SK-N-SH (cell line): ENCODE data around the gene ZFAND2A. TPM values are rescaled to one million over a fixed set of nuclear protein-coding genes. Genes with fewer than 3 reads are reported as not detected.
"Not testable (repeated sequence)": the region's sequence is repeated elsewhere in the genome, so short reads cannot be mapped to it uniquely, and the experiment has no call there.

Experiments used
- CTCF ChIA-PET: fragments of 300-600, 350-600 bp; formaldehyde crosslinking; extraction: SDS; loops from one replicate; lab custom pipeline; 2021; lab: Yijun Ruan, JAX
- POLR2A ChIA-PET: fragments of 350-600 bp; sonication (Branson Sonifier 250); formaldehyde crosslinking; extraction: SDS; loops from one replicate; lab custom pipeline; 2020; ENCODE audit warnings: antibody characterized with exemption, inconsistent platforms; lab: Yijun Ruan, JAX
- DNase-seq: peaks from one replicate; pipeline ENCODE4 v3.0.0; 2012
- H2AFZ ChIP-seq: fragments of 200-600 bp; sonication (generic); 2 replicates; pipeline ENCODE4 v1.8.1; 2016; ENCODE audit warnings: antibody characterized with exemption, mild to moderate bottlenecking, low read depth
- H3F3A ChIP-seq: fragments of 200-600 bp; sonication (generic); replicated peaks from 2 replicates; pipeline ENCODE3; 2016; ENCODE audit warnings: antibody characterized with exemption, mild to moderate bottlenecking; ENCODE audit not compliant: insufficient read depth
- H3K27ac ChIP-seq, 2 experiments: fragments of 200-500 bp in 1 of 2; fragments of 200-600 bp in 1 of 2; sonication (Bioruptor generic) in 1 of 2; sonication (generic), shearing (Covaris generic) in 1 of 2; 2 replicates each; pipeline versions ENCODE4 v1.5.1 to v1.6.1; 2014 to 2016; ENCODE audit warnings: low read depth in 2 of 2, inconsistent platforms in 1 of 2, low read length in 1 of 2, mild to moderate bottlenecking in 1 of 2, mixed read lengths in 1 of 2
- H3K27me3 ChIP-seq: fragments of 200-600 bp; sonication (generic), shearing (Covaris generic); 2 replicates; pipeline ENCODE4 v1.6.1; 2016; ENCODE audit warnings: mixed run types; ENCODE audit not compliant: insufficient read depth
- H3K36me3 ChIP-seq, 2 experiments: fragments of 200-500 bp in 1 of 2; fragments of 200-600 bp in 1 of 2; sonication (Bioruptor generic) in 1 of 2; sonication (generic) in 1 of 2; replicated peaks in 1 of 2; 2 replicates each; pipeline versions ENCODE3 to v1.5.1; 2014 to 2016; ENCODE audit warnings: low read length in 1 of 2, mild to moderate bottlenecking in 1 of 2; ENCODE audit not compliant: insufficient read depth in 2 of 2, control insufficient read depth in 1 of 2
- H3K4me1 ChIP-seq, 2 experiments: fragments of 200-500 bp in 1 of 2; fragments of 200-600 bp in 1 of 2; sonication (Bioruptor generic) in 1 of 2; sonication (generic), shearing (Covaris generic) in 1 of 2; 2 replicates each; pipeline versions ENCODE4 v1.5.1 to v1.6.1; 2014 to 2016; ENCODE audit warnings: low read depth in 1 of 2, low read length in 1 of 2, mixed run types in 1 of 2; ENCODE audit not compliant: insufficient read depth in 2 of 2, control insufficient read depth in 1 of 2
- H3K4me2 ChIP-seq: fragments of 200-600 bp; sonication (generic), shearing (Covaris generic); 2 replicates; pipeline ENCODE4 v1.6.1; 2017; ENCODE audit warnings: mixed run types
- H3K4me3 ChIP-seq, 2 experiments: fragments of 200-500 bp in 1 of 2; fragments of 200-600 bp in 1 of 2; sonication (Bioruptor generic) in 1 of 2; sonication (generic), shearing (Covaris generic) in 1 of 2; 2 replicates each; pipeline versions ENCODE4 v1.5.1 to v1.8.1; 2014 to 2016; ENCODE audit warnings: low read depth in 2 of 2, inconsistent platforms in 1 of 2, low read length in 1 of 2, mild to moderate bottlenecking in 1 of 2, mixed read lengths in 1 of 2, moderate library complexity in 1 of 2
- H3K79me2 ChIP-seq: fragments of 200-600 bp; sonication (generic); 2 replicates; pipeline ENCODE4 v1.8.1; 2017; ENCODE audit warnings: mild to moderate bottlenecking; ENCODE audit not compliant: insufficient read depth
- H3K9ac ChIP-seq: fragments of 200-600 bp; sonication (generic); 2 replicates; pipeline ENCODE4 v1.6.1; 2017; ENCODE audit warnings: mixed run types
- H3K9me2 ChIP-seq: fragments of 200-600 bp; sonication (generic); 2 replicates; pipeline ENCODE4 v1.6.1; 2017; ENCODE audit warnings: mixed run types
- H3K9me3 ChIP-seq: fragments of 200-600 bp; sonication (generic); 2 replicates; pipeline ENCODE4 v1.6.1; 2017; ENCODE audit warnings: mixed run types, mild to moderate bottlenecking, moderate library complexity
- H4K20me1 ChIP-seq: fragments of 200-600 bp; sonication (generic); 2 replicates; pipeline ENCODE4 v1.6.1; 2017; ENCODE audit warnings: mild to moderate bottlenecking, mixed run types; ENCODE audit not compliant: insufficient read depth
- CTCF ChIP-seq: fragments of 200-600 bp; sonication (generic); IDR thresholded peaks from 2 replicates; pipeline ENCODE4 v1.6.1; 2017; ENCODE audit warnings: antibody characterized with exemption, mild to moderate bottlenecking, moderate library complexity
- ELF1 ChIP-seq: IDR thresholded peaks from 2 replicates; pipeline ENCODE4 v1.4.0; 2012
- FOXJ3 ChIP-seq: sonication (generic); formaldehyde crosslinking; IDR thresholded peaks from 2 replicates; pipeline ENCODE4 v1.5.1; 2020; ENCODE audit warnings: mild to moderate bottlenecking, missing genetic modification reagents
- JUND ChIP-seq: IDR thresholded peaks from 2 replicates; pipeline ENCODE4 v1.4.0; 2012
- MEF2A ChIP-seq: IDR thresholded peaks from 2 replicates; pipeline ENCODE4 v1.4.0; 2012; ENCODE audit warnings: low read depth, borderline replicate concordance
- MXI1 ChIP-seq: IDR thresholded peaks from 2 replicates; pipeline ENCODE4 v1.6.1; 2012; ENCODE audit warnings: mild to moderate bottlenecking, low read depth, low read length, improper control_type of control experiment
- POLR2AphosphoS5 ChIP-seq: IDR thresholded peaks from 2 replicates; pipeline ENCODE4 v1.6.1; 2012; ENCODE audit warnings: low read depth, low read length
- RAD21 ChIP-seq: IDR thresholded peaks from 2 replicates; pipeline ENCODE4 v1.6.1; 2012; ENCODE audit warnings: mild to moderate bottlenecking, low read length
- RCOR1 ChIP-seq: fragments of 150-350 bp; IDR thresholded peaks from 2 replicates; pipeline ENCODE4 v1.6.1; 2017; ENCODE audit warnings: antibody characterized with exemption, low read length
- TAF1 ChIP-seq: IDR thresholded peaks from 2 replicates; pipeline ENCODE4 v1.6.1; 2012; ENCODE audit warnings: low read depth, mild to moderate bottlenecking, low read length, moderate library complexity, borderline replicate concordance
- TCF12 ChIP-seq: IDR thresholded peaks from 2 replicates; pipeline ENCODE4 v1.4.0; 2012
- TEAD4 ChIP-seq: IDR thresholded peaks from 2 replicates; pipeline ENCODE4 v1.4.0; 2012; ENCODE audit warnings: mild to moderate bottlenecking, borderline replicate concordance; ENCODE audit not compliant: insufficient read depth
- USF1 ChIP-seq: IDR thresholded peaks from 2 replicates; pipeline ENCODE4 v1.4.0; 2012; ENCODE audit warnings: low read depth, borderline replicate concordance
- WGBS: methylation state at CpG from one replicate; pipeline ENCODE4 v1.1.6; 2017; ENCODE audit warnings: low lambda C conversion rate; 5-methylcytosine and 5-hydroxymethylcytosine counted together
- polyA plus RNA-seq, 3 experiments: library from polyadenylated mRNA; depleted of rRNA; stranded (reverse); fragments of >200 nt; gene quantifications; 2 replicates each; pipeline ENCODE4 v1.2.3, GENCODE V29; 2012

The ZFAND2A gene
- polyA plus RNA-seq, 1 of the 3 experiments (the other 2 are of a cell fraction): 38.9 TPM

GRCh38 chr7:1172666-1173523, 12.9 kb upstream of the ZFAND2A start:
- peaks cover 0 to 4% of the 10 kb centered on the region in 2 experiments; a peak in 1 of 4 replicates for H3K4me1 ChIP-seq
- 87% methylated on average over 23 of the region's 27 CpGs for WGBS
- H3K36me3 ChIP-seq: no peaks in the 10 kb centered on the region
- H4K20me1 ChIP-seq: no peaks in the 10 kb centered on the region
- no peak overlapping the region for H3K9ac ChIP-seq
- H3K9me3 ChIP-seq: no peaks in the 10 kb centered on the region
- no peak for DNase-seq
- H3K79me2 ChIP-seq: no peaks in the 10 kb centered on the region
- no peak overlapping the region for H3K27ac ChIP-seq
- H3K9me2 ChIP-seq: no peaks in the 10 kb centered on the region
- ChIA-PET CTCF (interaction anchor here (0.8 to 5.5 kb wide), 8 partner anchors 10 to 239 kb away, joined by 3 to 73 read pairs (median 6); partner anchors contain the start of gene ZFAND2A), POLR2A (interaction anchor here (0.8 kb wide), 1 partner anchor 13 kb away, joined by 3 read pairs; the partner anchor contains the start of gene ZFAND2A)
- TF ChIP-seq MEF2A: no peak
- TF ChIP-seq USF1: no peak
- no peak for TF ChIP-seq TEAD4
- no peak for TF ChIP-seq TAF1
- no peak for TF ChIP-seq JUND
- no peak for TF ChIP-seq ELF1
- no peak for TF ChIP-seq RCOR1
- TF ChIP-seq RAD21: no peak
- no peak for TF ChIP-seq POLR2AphosphoS5
- TF ChIP-seq CTCF: no peak
- no peak for TF ChIP-seq FOXJ3
- no peak for TF ChIP-seq MXI1
- no peak for TF ChIP-seq TCF12
- TF ChIP-seq, all 33 proteins: peak for 0
- Histone ChIP-seq H3K27me3 (no peaks in the 10 kb centered on the region), H2AFZ (no peak overlapping the region), H3K4me3 (no peak overlapping the region), H3F3A (no peaks in the 10 kb centered on the region), H3K4me2 (no peak overlapping the region)

- H3F3A ChIP-seq, H3K9ac ChIP-seq, H4K20me1 ChIP-seq, H2AFZ ChIP-seq, DNase-seq, H3K27me3 ChIP-seq, H3K4me3 ChIP-seq, POLR2A ChIA-PET, H3K4me1 ChIP-seq, H3K27ac ChIP-seq, H3K36me3 ChIP-seq, H3K9me3 ChIP-seq, H3K79me2 ChIP-seq, H3K9me2 ChIP-seq, H3K4me2 ChIP-seq: not testable (repeated sequence)
- CTCF ChIA-PET: interaction anchor here (0.9 to 5.1 kb wide), 5 partner anchors 11 to 179 kb away, joined by 3 to 29 read pairs (median 3); partner anchors contain the start of gene GPER1
- 38% methylated on average over 7 of the region's 7 CpGs for WGBS
Observed at GRCh38 chr7:1171516-1171915, 11.5 kb upstream of the ZFAND2A start.
